ENCODE data around the gene ZMIZ1.

The ZMIZ1 gene

DNA sequence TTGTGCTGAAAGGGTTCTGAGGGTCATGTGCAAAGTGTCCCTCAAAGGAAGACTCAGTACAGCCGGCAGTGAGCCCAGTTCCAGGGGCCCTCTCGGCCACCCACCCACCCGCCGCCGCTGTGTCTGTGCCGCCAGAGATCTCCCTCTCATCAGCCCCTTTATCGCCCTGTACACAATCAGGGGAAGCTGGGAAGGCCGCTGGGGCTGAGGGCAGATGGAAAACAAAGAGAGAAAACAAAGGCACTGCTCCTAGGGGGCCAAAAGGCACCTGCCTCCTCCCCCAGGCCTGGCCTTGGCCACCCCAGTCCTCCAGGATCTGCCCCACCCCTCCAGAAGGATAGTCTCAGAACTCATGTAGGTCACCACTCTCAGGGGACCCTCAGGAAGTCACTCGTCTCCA lies 67.0 kb downstream of the ZMIZ1 start:
- TF ChIP-seq POLR2AphosphoS5 (IDR thresholded peaks at IDR 0.05; ENCODE audit: low read depth, low read length) (no peak), TAF1 (IDR thresholded peaks at IDR 0.05; ENCODE audit: borderline replicate concordance, insufficient read depth, low read length) (no peak), SIN3A (IDR thresholded peaks at IDR 0.05; ENCODE audit: borderline replicate concordance, insufficient read depth, low read length) (no peak), FOXP2 (optimal IDR thresholded peaks at IDR 0.05; ENCODE audit: borderline replicate concordance, extremely low read depth, extremely low read length, insufficient read depth) (no peak)
- TF ChIP-seq, protein P1, sequence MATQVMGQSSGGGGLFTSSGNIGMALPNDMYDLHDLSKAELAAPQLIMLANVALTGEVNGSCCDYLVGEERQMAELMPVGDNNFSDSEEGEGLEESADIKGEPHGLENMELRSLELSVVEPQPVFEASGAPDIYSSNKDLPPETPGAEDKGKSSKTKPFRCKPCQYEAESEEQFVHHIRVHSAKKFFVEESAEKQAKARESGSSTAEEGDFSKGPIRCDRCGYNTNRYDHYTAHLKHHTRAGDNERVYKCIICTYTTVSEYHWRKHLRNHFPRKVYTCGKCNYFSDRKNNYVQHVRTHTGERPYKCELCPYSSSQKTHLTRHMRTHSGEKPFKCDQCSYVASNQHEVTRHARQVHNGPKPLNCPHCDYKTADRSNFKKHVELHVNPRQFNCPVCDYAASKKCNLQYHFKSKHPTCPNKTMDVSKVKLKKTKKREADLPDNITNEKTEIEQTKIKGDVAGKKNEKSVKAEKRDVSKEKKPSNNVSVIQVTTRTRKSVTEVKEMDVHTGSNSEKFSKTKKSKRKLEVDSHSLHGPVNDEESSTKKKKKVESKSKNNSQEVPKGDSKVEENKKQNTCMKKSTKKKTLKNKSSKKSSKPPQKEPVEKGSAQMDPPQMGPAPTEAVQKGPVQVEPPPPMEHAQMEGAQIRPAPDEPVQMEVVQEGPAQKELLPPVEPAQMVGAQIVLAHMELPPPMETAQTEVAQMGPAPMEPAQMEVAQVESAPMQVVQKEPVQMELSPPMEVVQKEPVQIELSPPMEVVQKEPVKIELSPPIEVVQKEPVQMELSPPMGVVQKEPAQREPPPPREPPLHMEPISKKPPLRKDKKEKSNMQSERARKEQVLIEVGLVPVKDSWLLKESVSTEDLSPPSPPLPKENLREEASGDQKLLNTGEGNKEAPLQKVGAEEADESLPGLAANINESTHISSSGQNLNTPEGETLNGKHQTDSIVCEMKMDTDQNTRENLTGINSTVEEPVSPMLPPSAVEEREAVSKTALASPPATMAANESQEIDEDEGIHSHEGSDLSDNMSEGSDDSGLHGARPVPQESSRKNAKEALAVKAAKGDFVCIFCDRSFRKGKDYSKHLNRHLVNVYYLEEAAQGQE (IDR thresholded peaks at IDR 0.05; ENCODE audit: insufficient read depth in 1 of 2, low read depth in 2 of 2, low read length in 2 of 2), result no peak

DNA sequence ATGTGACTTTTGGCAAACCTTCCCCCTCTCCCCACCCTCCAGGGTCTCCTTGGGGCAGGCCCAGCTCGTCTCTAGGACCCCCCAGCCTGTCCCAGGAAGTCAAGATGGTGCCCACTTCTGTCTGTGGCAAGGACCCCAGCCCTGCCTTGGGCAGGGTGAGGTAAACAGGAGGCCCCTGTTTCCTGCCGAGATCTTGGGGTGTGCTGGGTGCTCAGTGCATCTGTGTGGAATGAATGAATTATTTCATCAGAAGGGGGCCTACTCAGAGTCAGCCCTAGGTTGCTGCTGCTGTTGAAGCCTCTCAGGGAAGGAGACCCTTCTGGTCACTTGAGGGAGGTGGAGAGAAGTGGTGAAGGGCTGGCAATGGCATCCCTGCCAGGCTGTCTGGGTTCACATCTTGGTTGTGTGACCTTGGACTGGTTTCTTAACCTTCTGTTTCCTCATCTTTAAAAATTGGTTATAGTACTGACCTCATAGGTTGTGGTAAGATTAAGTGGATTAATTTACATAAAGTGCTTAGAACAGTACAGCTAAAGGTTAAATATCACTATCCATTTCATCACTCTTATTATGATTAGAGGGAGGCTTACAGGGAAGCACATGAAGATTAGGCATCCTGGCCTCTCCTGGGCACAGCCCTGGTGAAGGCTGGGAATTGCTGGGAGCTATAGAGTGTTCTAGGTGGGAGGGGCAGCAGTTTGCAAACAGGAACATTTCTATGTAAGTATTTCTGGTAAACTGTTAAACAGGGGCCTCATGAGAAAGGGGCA lies 67.7 kb downstream of the ZMIZ1 start:
- no peak for TF ChIP-seq POLR2AphosphoS5 (IDR thresholded peaks at IDR 0.05; ENCODE audit: low read depth, low read length)
- no peak for TF ChIP-seq SIN3A (IDR thresholded peaks at IDR 0.05; ENCODE audit: borderline replicate concordance, insufficient read depth, low read length)
- TF ChIP-seq TAF1 (IDR thresholded peaks at IDR 0.05; ENCODE audit: borderline replicate concordance, insufficient read depth, low read length), result no peak
- no peak for TF ChIP-seq FOXP2 (optimal IDR thresholded peaks at IDR 0.05; ENCODE audit: borderline replicate concordance, extremely low read depth, extremely low read length, insufficient read depth)
- TF ChIP-seq, protein P1 (IDR thresholded peaks at IDR 0.05; ENCODE audit: insufficient read depth in 1 of 2, low read depth in 2 of 2, low read length in 2 of 2), result no peak

DNA sequence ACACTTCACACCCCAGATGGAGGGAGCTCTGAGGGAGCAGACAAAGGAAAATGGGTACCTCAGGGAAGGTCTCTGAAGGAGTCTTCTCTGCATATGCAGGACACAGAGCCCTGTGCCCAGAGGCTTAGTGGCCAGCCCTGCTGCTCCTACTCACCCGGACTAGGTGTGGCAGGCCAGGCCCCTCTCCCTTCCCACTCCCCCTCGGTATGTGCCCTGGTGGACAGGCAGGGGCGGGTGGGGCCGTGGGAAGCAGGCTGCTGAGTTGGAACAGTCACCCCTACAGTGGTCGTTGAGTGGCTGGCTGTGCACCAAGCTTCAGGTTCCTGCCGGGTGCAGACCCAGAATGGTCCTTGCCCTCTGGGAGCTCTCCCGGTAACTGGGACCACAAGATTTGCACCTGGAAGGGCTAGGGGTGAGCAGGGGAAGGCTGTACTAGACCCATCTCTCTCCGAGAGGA lies 68.6 kb downstream of the ZMIZ1 start:
- TF ChIP-seq FOXP2 (optimal IDR thresholded peaks at IDR 0.05; ENCODE audit: borderline replicate concordance, extremely low read depth, extremely low read length, insufficient read depth) (no peak), TAF1 (IDR thresholded peaks at IDR 0.05; ENCODE audit: borderline replicate concordance, insufficient read depth, low read length) (no peak), SIN3A (IDR thresholded peaks at IDR 0.05; ENCODE audit: borderline replicate concordance, insufficient read depth, low read length) (no peak), POLR2AphosphoS5 (IDR thresholded peaks at IDR 0.05; ENCODE audit: low read depth, low read length) (no peak)
- TF ChIP-seq, protein P1 (IDR thresholded peaks at IDR 0.05; ENCODE audit: insufficient read depth in 1 of 2, low read depth in 2 of 2, low read length in 2 of 2), result no peak

DNA sequence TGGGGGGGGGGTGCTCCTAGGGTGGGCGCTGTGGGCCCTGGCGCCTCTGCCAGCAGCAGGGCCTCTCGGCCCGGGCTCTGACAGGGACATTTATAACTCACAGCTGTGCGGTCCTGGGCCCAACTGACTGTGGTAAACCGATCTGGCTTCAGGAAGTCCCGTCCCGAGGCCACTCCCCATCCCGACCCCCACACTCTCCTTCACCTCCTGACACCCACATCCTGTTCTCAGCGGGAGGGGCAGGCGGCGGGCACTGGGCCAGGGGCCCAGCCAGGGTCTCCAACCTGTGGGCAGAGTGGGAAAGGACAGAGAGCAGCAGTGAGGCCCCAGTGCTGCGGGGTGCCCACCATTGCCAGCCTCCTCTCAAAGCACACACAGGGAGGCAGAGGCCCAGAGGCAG lies 69.1 kb downstream of the ZMIZ1 start:
- TF ChIP-seq, protein P1 (IDR thresholded peaks at IDR 0.05; ENCODE audit: insufficient read depth in 1 of 2, low read depth in 2 of 2, low read length in 2 of 2), result no peak
- peak; percentile 77 for TF ChIP-seq FOXP2 (optimal IDR thresholded peaks at IDR 0.05; ENCODE audit: borderline replicate concordance, extremely low read depth, extremely low read length, insufficient read depth)
- no peak for TF ChIP-seq SIN3A (IDR thresholded peaks at IDR 0.05; ENCODE audit: borderline replicate concordance, insufficient read depth, low read length)
- TF ChIP-seq TAF1 (IDR thresholded peaks at IDR 0.05; ENCODE audit: borderline replicate concordance, insufficient read depth, low read length), result no peak
- TF ChIP-seq POLR2AphosphoS5 (IDR thresholded peaks at IDR 0.05; ENCODE audit: low read depth, low read length), result no peak
